PFSK-1 (cell line): ENCODE data around the gene RTF1.

Source experiments
- POLR2AphosphoS5 ChIP-seq: IDR thresholded peaks from 2 replicates; pipeline ENCODE4 v1.6.1; 2012; ENCODE audit warnings: low read depth, mild to moderate bottlenecking, control low read depth, low read length, moderate library complexity
- REST ChIP-seq, 2 experiments: IDR thresholded peaks; 2 replicates each; pipeline versions ENCODE4 v1.6.1 to v1.8.0; 2011 to 2012; ENCODE audit warnings: low read depth in 2 of 2, low read length in 2 of 2, control low read depth in 1 of 2, inconsistent platforms in 1 of 2, mild to moderate bottlenecking in 1 of 2, moderate library complexity in 1 of 2; ENCODE audit not compliant: insufficient read depth in 1 of 2
- SIN3A ChIP-seq: IDR thresholded peaks from 2 replicates; pipeline ENCODE4 v1.6.1; 2012; ENCODE audit warnings: mild to moderate bottlenecking, low read length, moderate library complexity, borderline replicate concordance; ENCODE audit not compliant: insufficient read depth
- TAF1 ChIP-seq: IDR thresholded peaks from 2 replicates; pipeline ENCODE4 v1.6.1; 2012; ENCODE audit warnings: low read length, control low read depth, borderline replicate concordance; ENCODE audit not compliant: insufficient read depth

GRCh38 chr15:41512512-41512939 lies 95.6 kb downstream of the RTF1 start:
- TF ChIP-seq POLR2AphosphoS5 (no peak), TAF1 (no peak), SIN3A (no peak), REST (IDR thresholded peaks at IDR 0.05; ENCODE audit: insufficient read depth in 1 of 2, low read depth in 2 of 2, low read length in 2 of 2) (no peak)
